HepG2 (cell line): Measurements from ENCODE around the gene VPS52. TPM values are rescaled to one million over a fixed set of nuclear protein-coding genes. Genes with fewer than 3 reads are reported as not detected.

ENCODE experiments used
- BORCS8-MEF2B ChIP-seq: sonication (generic); formaldehyde crosslinking; IDR thresholded peaks from 2 replicates; pipeline ENCODE4 v1.8.0; 2022; ENCODE audit warnings: mild to moderate bottlenecking, missing genetic modification reagents
- CAMTA2 ChIP-seq: sonication (generic); formaldehyde crosslinking; IDR thresholded peaks from 2 replicates; pipeline ENCODE4 v1.4.0; 2020; ENCODE audit warnings: mild to moderate bottlenecking, missing genetic modification reagents, borderline replicate concordance
- CEBPG ChIP-seq: IDR thresholded peaks from 2 replicates; pipeline ENCODE4 v1.6.1; 2016
- DZIP1 ChIP-seq: sonication (generic); formaldehyde crosslinking; IDR thresholded peaks from 2 replicates; pipeline ENCODE4 v1.5.0; 2020; ENCODE audit warnings: mild to moderate bottlenecking, missing genetic modification reagents
- KIAA2018 ChIP-seq: sonication (generic); formaldehyde crosslinking; IDR thresholded peaks from 2 replicates; pipeline ENCODE4 v1.5.0; 2020; ENCODE audit warnings: mild to moderate bottlenecking, missing genetic modification reagents, borderline replicate concordance
- ZNF251 ChIP-seq: sonication (generic); formaldehyde crosslinking; IDR thresholded peaks from 2 replicates; pipeline ENCODE4 v1.9.0; 2021; ENCODE audit warnings: mild to moderate bottlenecking, missing genetic modification reagents
- ZNF337 ChIP-seq: sonication (generic); formaldehyde crosslinking; IDR thresholded peaks from 2 replicates; pipeline ENCODE4 v1.5.1; 2020; ENCODE audit warnings: missing genetic modification reagents, low read depth, mild to moderate bottlenecking, borderline replicate concordance
- ZNF589 ChIP-seq: sonication (generic); formaldehyde crosslinking; conservative IDR thresholded peaks from 2 replicates; pipeline ENCODE4 v1.8.0; 2022; ENCODE audit warnings: mild to moderate bottlenecking, moderate library complexity, missing genetic modification reagents
- ZNF609 ChIP-seq: sonication (generic); formaldehyde crosslinking; IDR thresholded peaks from 2 replicates; pipeline ENCODE4 v1.4.0; 2020; ENCODE audit warnings: mild to moderate bottlenecking, missing genetic modification reagents, borderline replicate concordance
- polyA plus RNA-seq, 8 experiments: library from polyadenylated mRNA; depleted of rRNA in 3 of 8; stranded (reverse) in 7 of 8; unstranded in 1 of 8; fragments of >200 nt; fragmentation: Illumina TruSeq in 4 of 8; extraction: Trizol in 4 of 8; gene quantifications; 2 replicates each; pipeline versions ENCODE4 v1.2.1 to v1.2.3, GENCODE V29; 2011 to 2016; ENCODE audit warnings: low read depth in 4 of 8, missing spikeins in 1 of 8, mixed read lengths in 1 of 8; ENCODE audit not compliant: insufficient read depth in 1 of 8
- total RNA-seq, 5 experiments: library from RNA; depleted of rRNA; stranded (reverse); fragments of >200 nt; fragmentation: Illumina TruSeq; extraction: Trizol; gene quantifications; 2 replicates each; pipeline ENCODE4 v1.2.3, GENCODE V29; 2016; ENCODE audit warnings: low read depth in 1 of 5

The VPS52 gene
- total and polyA plus RNA-seq, 2 of the 13 experiments (the other 11 are each of a cell fraction or from before 2014, with no cell fraction given) = 48.9 to 85.5 TPM

- 0 out of 2 replicates have a peak, but pooled peaks have one; percentile 39 for TF ChIP-seq KIAA2018 (CRISPR knock-in tag)
- TF ChIP-seq CAMTA2 (CRISPR knock-in tag) = 0 out of 2 replicates have a peak, but pooled peaks have one; percentile 33
- 0 out of 2 replicates have a peak, but pooled peaks have one; percentile 27 for TF ChIP-seq ZNF337
- no peak for TF ChIP-seq ZNF251 (CRISPR knock-in tag)
- TF ChIP-seq ZNF609 = no peak
- peak; percentile 10; the same call in 1 of the 2 replicates for TF ChIP-seq BORCS8-MEF2B (CRISPR knock-in tag)
- 0 out of 2 replicates have a peak, but pooled peaks have one; percentile 2 for TF ChIP-seq CEBPG (CRISPR knock-in tag)
- TF ChIP-seq DZIP1 = peak; percentile 78; the same call in 1 of the 2 replicates
- TF ChIP-seq ZNF589 = 0 out of 2 replicates have a peak, but pooled peaks have one; percentile 46
Measured at GRCh38 chr6:33249732-33250630, 21.7 kb downstream of the VPS52 start (continued).
